ENCODE measurements around the gene APCDD1L.

DNA sequence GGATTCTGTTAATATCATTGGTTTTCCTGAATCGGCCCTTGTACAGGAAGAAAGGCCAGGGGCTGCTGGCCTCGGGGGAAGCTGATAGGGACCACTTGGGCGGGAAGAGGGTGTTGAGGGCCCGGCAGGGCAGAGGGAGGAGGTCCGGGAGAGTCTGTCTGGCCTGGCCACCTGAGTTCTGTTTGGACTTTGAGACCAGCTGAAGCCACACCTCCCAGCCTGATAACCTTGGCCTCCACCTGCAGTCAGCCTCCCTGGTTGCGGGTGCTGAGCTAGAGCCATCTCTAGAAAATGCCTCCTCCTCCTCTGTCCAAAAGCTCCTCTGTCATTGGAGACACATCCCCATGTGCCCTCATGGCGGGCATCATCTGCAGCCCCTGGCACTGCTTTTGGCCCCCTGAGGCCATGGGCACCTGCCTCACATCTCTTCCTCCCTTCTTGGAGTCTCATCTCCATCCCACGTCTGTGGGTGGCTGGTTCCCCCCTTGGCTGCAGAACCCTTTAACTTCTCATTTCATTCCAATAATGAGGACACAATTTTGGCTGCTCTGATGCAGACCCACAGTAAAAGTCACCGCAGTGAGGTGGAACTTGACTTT, 16.6 kb downstream of the APCDD1L start:
- TF ChIP-seq, protein P1, sequence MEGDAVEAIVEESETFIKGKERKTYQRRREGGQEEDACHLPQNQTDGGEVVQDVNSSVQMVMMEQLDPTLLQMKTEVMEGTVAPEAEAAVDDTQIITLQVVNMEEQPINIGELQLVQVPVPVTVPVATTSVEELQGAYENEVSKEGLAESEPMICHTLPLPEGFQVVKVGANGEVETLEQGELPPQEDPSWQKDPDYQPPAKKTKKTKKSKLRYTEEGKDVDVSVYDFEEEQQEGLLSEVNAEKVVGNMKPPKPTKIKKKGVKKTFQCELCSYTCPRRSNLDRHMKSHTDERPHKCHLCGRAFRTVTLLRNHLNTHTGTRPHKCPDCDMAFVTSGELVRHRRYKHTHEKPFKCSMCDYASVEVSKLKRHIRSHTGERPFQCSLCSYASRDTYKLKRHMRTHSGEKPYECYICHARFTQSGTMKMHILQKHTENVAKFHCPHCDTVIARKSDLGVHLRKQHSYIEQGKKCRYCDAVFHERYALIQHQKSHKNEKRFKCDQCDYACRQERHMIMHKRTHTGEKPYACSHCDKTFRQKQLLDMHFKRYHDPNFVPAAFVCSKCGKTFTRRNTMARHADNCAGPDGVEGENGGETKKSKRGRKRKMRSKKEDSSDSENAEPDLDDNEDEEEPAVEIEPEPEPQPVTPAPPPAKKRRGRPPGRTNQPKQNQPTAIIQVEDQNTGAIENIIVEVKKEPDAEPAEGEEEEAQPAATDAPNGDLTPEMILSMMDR (IDR thresholded peaks at IDR 0.05), result no peak
- TF ChIP-seq POLR2A (IDR thresholded peaks at IDR 0.05), result no peak

All from esophagus squamous epithelium (tissue), 4 donors.